GM12892 (cell line): ENCODE measurements around the gene GPR137C.
"Not testable (repeated sequence)": the region's sequence is repeated elsewhere in the genome, so short reads cannot be mapped to it uniquely, and the experiment has no call there.

Source experiments
- DNase-seq: peaks from one replicate; pipeline ENCODE4 v3.0.0; 2011; ENCODE audit not compliant: insufficient read length
- FAIRE-seq: peaks from 2 replicates; lab custom pipeline; 2011; peaks lifted over from hg19 to GRCh38; lab: Jason Lieb, UNC
- POLR2A ChIP-seq: IDR thresholded peaks from 2 replicates; pipeline ENCODE4 v1.6.1; 2011; ENCODE audit warnings: low read depth, low read length, control low read depth
- POLR2AphosphoS5 ChIP-seq: IDR thresholded peaks from 2 replicates; pipeline ENCODE4 v1.6.1; 2011; ENCODE audit warnings: low read depth, low read length, control low read depth
- TAF1 ChIP-seq: IDR thresholded peaks from 2 replicates; pipeline ENCODE4 v1.6.1; 2011; ENCODE audit warnings: low read depth, mild to moderate bottlenecking, control low read depth, low read length, borderline replicate concordance

GPR137C gene

DNA sequence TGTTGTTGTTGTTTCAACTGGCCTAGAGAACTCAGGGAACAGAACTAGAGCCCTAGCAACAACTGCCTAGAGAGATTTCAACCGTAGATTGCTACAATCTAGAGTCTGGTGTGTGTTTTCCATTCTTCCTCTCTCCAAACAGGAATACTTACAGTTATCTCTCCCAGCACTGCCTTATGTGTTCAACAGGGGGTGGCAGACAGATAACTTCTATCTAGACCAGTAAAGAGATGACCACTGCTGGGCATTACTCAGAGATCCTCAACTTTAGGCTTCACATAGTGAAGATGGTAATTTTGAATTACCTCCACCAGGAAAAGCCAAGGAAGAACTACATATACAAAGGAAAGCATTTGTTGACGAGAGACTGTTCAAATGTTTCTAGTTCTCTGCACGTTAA, 5.1 kb upstream of the GPR137C start:
- DNase-seq: no peak
- no peak for FAIRE-seq

DNA sequence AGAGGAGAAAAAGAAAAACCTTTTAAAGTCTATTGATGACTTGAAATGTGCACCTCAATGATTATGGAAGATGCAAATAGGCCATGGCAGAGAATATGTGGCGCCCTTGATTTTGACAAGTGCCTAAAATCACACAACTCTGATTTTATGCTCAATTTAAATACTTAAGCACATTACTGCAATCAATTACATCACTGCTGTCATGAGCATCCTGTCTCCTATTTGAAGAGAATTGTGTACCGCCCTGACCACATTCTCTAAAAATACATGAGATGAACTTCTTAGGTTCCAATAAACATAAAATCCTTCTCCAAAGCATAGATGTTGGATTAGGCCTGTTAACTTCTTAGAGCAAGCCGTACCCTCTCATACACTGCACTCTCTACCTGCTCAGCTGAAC, 2.0 kb upstream of the GPR137C start:
- FAIRE-seq (no peak), DNase-seq (no peak)
- TF ChIP-seq POLR2AphosphoS5: no peak
- TF ChIP-seq POLR2A: no peak
- no peak for TF ChIP-seq TAF1

More for the DNA sequence above, 5.1 kb upstream of the GPR137C start:
- TF ChIP-seq TAF1 (no peak), POLR2AphosphoS5 (no peak), POLR2A (no peak)

DNA sequence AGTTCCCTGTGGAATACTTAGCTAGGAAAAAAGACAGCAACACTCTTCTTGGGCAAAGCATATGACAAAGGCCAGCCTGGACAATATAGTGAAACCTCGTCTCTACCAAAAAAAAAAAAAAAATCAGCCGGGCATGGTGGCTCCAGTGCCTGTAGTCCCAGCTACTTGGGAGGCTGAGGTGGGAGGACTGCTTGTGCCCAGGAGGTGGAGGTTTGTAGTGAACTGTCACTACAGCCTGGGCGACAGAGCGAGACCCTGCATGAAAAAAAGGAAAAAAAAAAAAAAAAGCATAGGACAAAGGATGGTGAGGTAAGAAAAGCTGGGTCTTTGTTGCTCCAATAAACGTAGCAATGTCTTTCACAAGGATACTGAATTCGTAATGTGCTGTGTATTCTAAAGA, 1.4 kb upstream of the GPR137C start:
- no peak for DNase-seq
- FAIRE-seq: no peak
- TF ChIP-seq TAF1: no peak
- TF ChIP-seq POLR2AphosphoS5: no peak
- no peak for TF ChIP-seq POLR2A

DNA sequence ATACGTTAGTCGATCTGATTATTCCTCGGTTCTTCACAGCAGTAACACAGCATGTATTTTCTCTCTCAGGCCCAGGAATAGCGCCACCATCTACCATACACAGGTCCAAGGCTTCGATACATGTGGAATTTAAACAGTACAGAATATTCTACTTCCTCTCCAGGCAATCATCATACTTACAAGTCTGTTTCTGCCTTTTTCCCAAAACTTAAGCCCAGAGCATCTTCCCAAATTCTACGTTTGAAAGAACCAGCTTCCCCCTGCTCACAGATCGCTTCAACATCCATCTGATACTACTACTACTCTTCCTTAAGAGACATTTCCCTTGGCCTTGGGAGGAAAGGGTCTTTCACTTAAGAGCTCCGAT, 957 bp upstream of the GPR137C start:
- TF ChIP-seq TAF1: no peak
- TF ChIP-seq POLR2AphosphoS5: no peak
- TF ChIP-seq POLR2A: no peak
- DNase-seq (no peak), FAIRE-seq (peak; percentile 81)

DNA sequence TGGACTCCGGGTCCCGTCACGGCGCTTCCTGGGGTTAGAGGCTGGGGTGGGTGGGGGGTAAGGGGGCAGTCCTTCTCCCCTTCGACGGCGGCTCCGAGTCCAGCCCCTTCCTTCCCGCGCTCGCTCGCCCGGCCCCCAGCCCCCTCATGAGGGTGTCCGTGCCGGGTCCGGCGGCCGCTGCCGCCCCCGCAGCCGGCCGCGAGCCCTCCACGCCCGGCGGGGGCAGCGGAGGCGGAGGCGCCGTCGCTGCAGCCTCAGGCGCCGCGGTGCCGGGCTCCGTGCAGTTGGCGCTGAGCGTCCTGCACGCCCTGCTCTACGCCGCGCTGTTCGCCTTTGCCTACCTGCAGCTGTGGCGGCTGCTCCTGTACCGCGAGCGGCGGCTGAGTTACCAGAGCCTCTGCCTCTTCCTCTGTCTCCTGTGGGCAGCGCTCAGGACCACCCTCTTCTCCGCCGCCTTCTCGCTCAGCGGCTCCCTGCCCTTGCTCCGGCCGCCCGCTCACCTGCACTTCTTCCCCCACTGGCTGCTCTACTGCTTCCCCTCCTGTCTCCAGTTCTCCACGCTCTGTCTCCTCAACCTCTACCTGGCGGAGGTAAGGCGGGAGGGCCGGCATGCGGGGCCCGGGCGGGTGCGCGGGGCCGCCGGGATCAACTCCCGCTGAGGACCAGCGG, 500 bp downstream of the GPR137C start:
- TF ChIP-seq POLR2AphosphoS5: no peak
- TF ChIP-seq TAF1: no peak
- TF ChIP-seq POLR2A: no peak; the same call in 1 of the 2 replicates
- peak; percentile 19 for DNase-seq

DNA sequence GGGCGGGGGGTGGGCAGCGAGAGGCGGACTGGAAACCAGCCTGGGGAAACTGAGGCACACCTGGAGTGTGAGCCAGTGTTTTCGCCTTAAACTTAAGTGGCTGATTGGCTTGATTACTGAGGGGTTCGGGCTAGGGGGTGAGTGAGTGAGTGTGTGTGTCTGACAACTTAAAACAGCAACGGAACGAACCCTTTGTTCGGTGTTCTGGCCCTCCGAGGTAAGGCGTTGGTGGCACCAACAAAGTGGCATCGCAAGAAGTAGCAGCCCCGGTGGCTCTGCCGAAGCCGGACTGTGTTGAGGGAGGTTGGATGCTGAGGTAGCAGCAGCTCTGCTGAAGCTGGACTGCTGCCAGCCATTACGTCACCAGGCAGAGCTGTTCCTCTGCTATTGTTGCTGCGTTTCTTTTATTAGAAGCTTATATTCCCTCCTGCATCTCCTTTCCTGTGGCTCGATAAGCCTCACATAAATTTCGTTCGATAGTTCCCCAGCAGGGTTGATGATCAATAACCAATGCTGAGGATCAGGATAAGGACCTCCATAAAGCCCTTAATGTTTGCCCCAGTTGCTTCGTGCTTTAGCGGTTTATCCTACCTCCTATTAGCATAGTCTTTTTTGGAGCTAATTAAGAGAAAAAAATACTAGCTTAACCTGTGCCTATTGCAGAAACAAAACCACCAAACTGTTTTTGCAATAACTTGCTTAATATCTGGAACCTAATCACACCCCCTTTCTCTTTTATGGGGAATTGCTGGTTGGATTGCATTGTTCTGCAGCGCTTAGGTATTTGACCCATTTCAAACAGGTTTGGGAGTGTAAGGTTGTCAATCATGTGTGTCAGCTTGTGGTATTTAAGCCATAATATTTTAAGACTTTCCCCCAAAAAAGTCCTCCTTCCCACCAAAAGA, 1.3 kb downstream of the GPR137C start:
- TF ChIP-seq POLR2AphosphoS5 (no peak), POLR2A (no peak), TAF1 (no peak)
- FAIRE-seq: peak; percentile 91
- DNase-seq: peak; percentile 12

More for the DNA sequence above, 500 bp downstream of the GPR137C start:
- peak; percentile 24 for FAIRE-seq

DNA sequence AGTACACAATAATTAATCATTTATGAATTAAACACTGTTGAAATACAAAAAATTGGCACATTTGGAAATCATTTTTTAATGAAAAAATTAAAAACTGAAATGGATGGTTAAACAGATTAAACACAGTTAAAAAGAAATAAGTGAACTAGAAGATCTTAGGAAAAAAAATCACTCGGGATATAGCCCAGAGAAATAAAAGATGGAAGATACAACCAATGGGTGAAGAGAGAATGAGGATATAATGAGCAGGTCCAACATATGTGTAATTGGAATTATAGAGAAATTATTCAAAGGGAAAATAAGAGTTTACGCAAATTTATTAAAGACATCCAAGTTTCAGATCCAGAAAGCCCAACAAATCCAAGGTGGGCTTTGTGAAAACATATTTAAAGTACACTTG, 6.1 kb downstream of the GPR137C start:
- DNase-seq: no peak
- no peak for TF ChIP-seq POLR2A
- TF ChIP-seq TAF1: no peak
- no peak for TF ChIP-seq POLR2AphosphoS5
- no peak for FAIRE-seq

DNA sequence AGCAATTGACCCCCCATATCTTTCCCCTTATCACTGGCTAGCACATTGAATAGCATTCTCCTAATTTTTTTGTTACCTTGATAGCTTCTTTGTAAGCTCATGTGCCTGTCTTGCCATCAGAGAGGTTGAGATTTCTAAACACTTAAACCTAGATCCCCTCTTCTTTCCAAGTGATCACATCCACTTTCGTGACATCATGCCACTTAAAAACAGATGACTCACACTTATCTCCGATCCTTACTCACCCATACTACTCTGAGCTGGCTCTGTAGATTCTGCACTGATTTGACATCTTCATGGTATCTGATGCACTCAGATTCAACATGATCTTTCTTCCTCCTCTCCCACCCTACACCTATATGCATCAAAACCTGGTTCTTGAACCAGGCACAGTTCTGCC, 10.5 kb downstream of the GPR137C start:
- TF ChIP-seq POLR2AphosphoS5 (no peak), POLR2A (no peak), TAF1 (no peak)
- FAIRE-seq (no peak), DNase-seq (no peak)

DNA sequence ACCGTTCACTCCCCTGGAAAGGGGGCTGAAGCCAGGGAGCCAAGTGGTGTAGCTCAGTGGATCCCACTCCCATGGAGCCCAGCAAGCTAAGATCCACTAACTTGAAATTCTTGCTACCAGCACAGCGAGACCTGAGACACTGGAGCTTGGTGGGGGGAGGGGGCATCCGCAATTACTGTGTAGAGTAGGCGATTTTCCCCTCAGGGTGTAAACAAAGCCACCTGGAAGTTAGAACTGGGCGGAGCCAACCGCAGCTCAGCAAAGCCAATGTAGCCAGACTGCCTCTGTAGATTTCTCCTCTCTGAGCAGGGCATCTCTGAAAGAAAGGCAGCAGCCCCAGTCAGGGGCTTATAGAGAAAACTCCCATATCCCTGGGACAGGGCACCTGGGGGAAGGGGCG, 15.8 kb downstream of the GPR137C start:
- DNase-seq, FAIRE-seq: not testable (repeated sequence)

DNA sequence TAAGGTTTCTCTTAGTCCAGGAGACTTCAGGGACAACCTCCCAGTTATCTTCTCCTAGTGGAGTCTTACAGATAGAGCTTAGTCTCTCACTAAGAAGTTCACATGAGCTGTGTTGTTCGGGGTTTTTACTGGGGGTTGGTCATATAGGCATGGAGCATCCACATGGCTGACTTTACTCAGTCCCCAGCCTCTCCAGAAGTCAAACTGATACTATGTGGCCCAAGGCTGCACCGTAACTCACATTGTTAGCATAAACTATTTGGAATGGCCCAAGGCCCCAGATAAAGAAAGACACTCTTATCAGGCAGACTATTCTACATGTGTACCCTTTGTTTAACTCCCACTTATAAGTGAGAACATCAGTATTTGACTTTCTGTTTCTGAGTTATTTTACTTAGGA, 23.2 kb downstream of the GPR137C start:
- no peak for FAIRE-seq
- TF ChIP-seq TAF1 (no peak), POLR2A (no peak), POLR2AphosphoS5 (no peak)
- no peak for DNase-seq

DNA sequence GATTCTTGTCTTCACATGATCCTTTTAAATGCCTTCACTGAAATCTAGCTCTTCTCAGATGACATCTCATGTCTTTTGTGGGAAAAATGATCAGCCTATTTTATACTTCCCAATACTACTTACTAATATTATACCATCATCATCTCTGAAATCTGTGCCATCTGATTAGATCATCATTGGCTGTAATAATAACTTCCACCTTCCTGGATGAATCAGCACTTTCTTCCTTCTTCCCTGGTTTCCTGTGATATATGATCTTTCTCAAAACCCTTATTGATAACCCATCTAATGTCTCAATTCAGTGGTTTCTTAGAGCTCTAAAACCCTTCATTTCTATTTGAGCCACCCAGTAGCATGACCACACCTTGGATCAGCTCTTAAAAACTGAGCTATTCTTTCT, 30.9 kb downstream of the GPR137C start:
- no peak for DNase-seq
- no peak for TF ChIP-seq POLR2A
- no peak for TF ChIP-seq TAF1
- TF ChIP-seq POLR2AphosphoS5: no peak
- FAIRE-seq: no peak

DNA sequence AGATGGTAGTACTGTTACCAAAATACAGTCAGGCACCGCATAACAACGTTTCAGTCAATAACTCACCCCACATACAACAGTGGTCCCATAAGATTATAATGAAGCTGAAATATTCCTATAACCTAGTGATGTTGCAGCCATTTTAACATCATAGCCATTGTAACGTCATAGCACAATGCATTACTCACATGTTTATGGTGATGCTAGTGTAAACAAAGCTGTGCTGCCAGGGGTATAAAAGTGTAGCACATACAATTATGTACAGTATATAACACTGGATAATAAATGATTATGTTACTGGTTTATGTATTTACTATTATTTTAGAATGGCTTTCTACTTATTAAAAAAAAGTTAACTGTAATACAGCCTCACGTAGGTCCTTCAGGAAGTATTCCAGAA, 37.0 kb downstream of the GPR137C start:
- no peak for TF ChIP-seq POLR2AphosphoS5
- TF ChIP-seq POLR2A: no peak
- no peak for TF ChIP-seq TAF1
- FAIRE-seq (no peak), DNase-seq (no peak)

DNA sequence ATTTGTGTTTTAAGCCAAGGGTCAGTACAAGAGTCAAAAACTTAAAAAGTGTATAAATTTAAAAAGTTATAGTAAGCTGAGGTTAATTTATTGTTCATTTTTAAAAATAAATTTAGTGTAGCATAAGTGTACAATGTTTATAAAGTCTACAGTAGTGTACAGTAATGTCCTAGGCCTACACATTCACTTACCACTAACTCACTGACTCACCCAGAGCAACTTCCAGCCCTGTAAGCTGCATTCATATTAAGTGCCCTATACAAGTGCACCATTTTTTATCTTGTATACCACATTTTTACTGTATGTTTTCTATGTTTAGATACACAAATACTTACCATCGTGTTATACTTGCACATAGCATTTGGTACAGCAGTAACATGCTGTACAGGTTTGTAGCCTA, 37.7 kb downstream of the GPR137C start:
- TF ChIP-seq TAF1: no peak
- TF ChIP-seq POLR2AphosphoS5: no peak
- no peak for TF ChIP-seq POLR2A
- no peak for FAIRE-seq
- no peak for DNase-seq
